Breast epithelium (tissue), 4 donors: ENCODE measurements around the gene SHB. TPM values are rescaled to one million over a fixed set of nuclear protein-coding genes. Genes with fewer than 3 reads are reported as not detected.

Experiments used
- DNase-seq, 2 donors: peaks; one replicate each; pipeline ENCODE4 v3.0.0-alpha.2; 2019; ENCODE audit warnings: low spot score in 2 of 2
- H3K27ac ChIP-seq, 2 donors: fragments of 200-600 bp; sonication (generic) in 1 of 2; one replicate each; pipeline ENCODE4 v1.5.1; 2016 to 2019; ENCODE audit warnings: mild to moderate bottlenecking in 1 of 2
- H3K27me3 ChIP-seq, 2 donors: fragments of 200-600 bp; sonication (generic) in 1 of 2; one replicate each; pipeline versions ENCODE4 v1.5.1 to v1.6.0; 2017 to 2019; ENCODE audit warnings: control low read depth in 1 of 2, mild to moderate bottlenecking in 1 of 2
- H3K36me3 ChIP-seq: fragments of 200-600 bp; one replicate; pipeline ENCODE4 v1.5.1; 2019
- H3K4me1 ChIP-seq, 2 donors: fragments of 200-600 bp; sonication (generic); one replicate each; pipeline ENCODE4 v1.5.1; 2016 to 2019; ENCODE audit warnings: control low read depth in 1 of 2
- H3K4me3 ChIP-seq, 3 donors: fragments of 200-600 bp; sonication (generic); 1 replicate in 2 of 3; 2 replicates in 1 of 3; pipeline ENCODE4 v1.5.1; 2016 to 2019; ENCODE audit warnings: mild to moderate bottlenecking in 3 of 3, moderate library complexity in 2 of 3
- H3K9me3 ChIP-seq, 2 donors: fragments of 200-600 bp; sonication (generic) in 1 of 2; one replicate each; pipeline ENCODE4 v1.5.1; 2016 to 2019; ENCODE audit warnings: control low read depth in 1 of 2
- POLR2A ChIP-seq: fragments of 450-650 bp; IDR thresholded peaks from one replicate; pipeline ENCODE4 v1.6.1; 2016; ENCODE audit warnings: antibody characterized with exemption, mild to moderate bottlenecking, moderate library complexity
- POLR2AphosphoS5 ChIP-seq, 3 donors: sonication (generic); formaldehyde crosslinking; IDR thresholded peaks; one replicate each; pipeline ENCODE4 v1.6.1; 2017; ENCODE audit warnings: antibody characterized with exemption in 3 of 3
- intact Hi-C: fragments of 100-400 bp; cut with DNase I; formaldehyde crosslinking; loops from one replicate; pipeline ENCODE4 v1.15.1; 2023; ENCODE audit warnings: low total_unique reads
- total RNA-seq, 3 donors: library from RNA; depleted of rRNA; stranded (reverse); fragments of >200 nt; gene quantifications; one replicate each; pipeline ENCODE4 v1.1.0, GENCODE V29; 2016
- TF ChIP-seq, protein P1 (sequence below), 3 donors: fragments of 450-650 bp; IDR thresholded peaks; one replicate each; pipeline ENCODE4 v1.5.1; 2016 to 2017; ENCODE audit warnings: antibody characterized with exemption in 3 of 3, mild to moderate bottlenecking in 3 of 3, moderate library complexity in 3 of 3

Gene SHB, protein sequence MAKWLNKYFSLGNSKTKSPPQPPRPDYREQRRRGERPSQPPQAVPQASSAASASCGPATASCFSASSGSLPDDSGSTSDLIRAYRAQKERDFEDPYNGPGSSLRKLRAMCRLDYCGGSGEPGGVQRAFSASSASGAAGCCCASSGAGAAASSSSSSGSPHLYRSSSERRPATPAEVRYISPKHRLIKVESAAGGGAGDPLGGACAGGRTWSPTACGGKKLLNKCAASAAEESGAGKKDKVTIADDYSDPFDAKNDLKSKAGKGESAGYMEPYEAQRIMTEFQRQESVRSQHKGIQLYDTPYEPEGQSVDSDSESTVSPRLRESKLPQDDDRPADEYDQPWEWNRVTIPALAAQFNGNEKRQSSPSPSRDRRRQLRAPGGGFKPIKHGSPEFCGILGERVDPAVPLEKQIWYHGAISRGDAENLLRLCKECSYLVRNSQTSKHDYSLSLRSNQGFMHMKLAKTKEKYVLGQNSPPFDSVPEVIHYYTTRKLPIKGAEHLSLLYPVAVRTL
- total RNA-seq: 10 to 100 TPM in 2 of 3 donors, 1 to 10 TPM in 1; 3.8 to 18.7 (median 17.9) TPM

DNA sequence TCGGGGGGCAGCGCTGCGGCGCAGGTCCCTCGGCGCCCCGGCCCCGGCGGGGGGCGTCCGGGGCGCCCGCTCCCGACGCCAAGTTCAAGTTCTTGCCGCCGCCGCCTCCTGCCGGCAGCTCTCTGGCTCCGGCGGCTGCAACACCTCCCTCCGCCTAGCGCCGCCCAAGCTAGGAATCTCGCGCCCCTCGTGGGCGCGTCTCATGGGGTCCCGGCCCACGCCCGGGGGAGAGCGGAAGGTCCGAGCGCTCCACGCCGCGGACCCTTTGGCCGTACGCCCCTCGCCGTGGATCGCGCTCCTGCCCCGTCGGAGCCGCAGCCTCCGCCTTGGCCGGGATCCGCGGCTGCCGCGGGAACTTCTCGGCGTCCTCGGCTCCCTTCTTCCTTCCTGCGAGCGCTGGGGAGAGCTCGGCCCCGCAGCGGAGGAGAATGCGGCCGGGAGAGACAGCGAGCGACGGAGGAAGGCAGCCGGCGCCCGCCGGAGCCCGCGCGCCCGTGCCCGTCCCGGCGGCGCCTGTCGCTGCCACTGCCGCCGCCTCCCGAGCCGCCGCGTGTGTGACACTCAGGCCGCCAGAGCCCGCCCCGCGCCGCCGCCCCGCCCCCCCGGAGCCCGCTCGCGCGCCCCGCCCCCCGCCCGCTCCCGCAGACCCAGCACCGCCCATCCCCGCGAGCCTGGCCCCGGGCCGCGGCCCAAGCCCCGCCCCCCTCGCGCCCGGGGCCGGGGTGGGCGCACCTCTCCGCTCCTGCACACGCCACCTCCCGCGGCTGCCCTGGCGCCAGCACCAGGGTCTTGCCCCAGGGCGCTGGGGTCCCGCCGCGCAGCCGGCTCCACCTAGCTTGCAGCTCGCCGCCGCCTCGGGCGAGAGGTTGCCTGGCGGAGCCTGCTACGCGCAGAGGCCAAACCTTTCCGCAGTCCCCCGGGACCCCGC lies at the start of gene SHB:
SHB (minus strand) TSS at position 527 of the 928 bp plus-strand sequence. CDS start 582 bp downstream, outside the sequence.
- Histone ChIP-seq H3K4me3 (peak within 1 kb of the TSS; percentile 79 to 85 (median 84)), H3K4me1 (no peaks in the 10 kb centered on the region), H3K36me3 (no peaks in the 10 kb centered on the region), H3K27ac (peak within 1 kb of the TSS; percentile 85 to 87), H3K27me3 (no peaks in the 10 kb centered on the region), H3K9me3 (no peaks in the 10 kb centered on the region)
- intact Hi-C loops: loop anchor here (10.0 kb wide), 1 partner anchor 54 kb away; no protein-coding TSS in a partner anchor
- TF ChIP-seq POLR2AphosphoS5 (IDR thresholded peaks at IDR 0.05) (peak in 2 of 3 donors; percentile 9 to 54), POLR2A (peak; percentile 15)
- TF ChIP-seq, protein P1, sequence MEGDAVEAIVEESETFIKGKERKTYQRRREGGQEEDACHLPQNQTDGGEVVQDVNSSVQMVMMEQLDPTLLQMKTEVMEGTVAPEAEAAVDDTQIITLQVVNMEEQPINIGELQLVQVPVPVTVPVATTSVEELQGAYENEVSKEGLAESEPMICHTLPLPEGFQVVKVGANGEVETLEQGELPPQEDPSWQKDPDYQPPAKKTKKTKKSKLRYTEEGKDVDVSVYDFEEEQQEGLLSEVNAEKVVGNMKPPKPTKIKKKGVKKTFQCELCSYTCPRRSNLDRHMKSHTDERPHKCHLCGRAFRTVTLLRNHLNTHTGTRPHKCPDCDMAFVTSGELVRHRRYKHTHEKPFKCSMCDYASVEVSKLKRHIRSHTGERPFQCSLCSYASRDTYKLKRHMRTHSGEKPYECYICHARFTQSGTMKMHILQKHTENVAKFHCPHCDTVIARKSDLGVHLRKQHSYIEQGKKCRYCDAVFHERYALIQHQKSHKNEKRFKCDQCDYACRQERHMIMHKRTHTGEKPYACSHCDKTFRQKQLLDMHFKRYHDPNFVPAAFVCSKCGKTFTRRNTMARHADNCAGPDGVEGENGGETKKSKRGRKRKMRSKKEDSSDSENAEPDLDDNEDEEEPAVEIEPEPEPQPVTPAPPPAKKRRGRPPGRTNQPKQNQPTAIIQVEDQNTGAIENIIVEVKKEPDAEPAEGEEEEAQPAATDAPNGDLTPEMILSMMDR (IDR thresholded peaks at IDR 0.05): peak; percentile 12 to 45 (median 34)
- DNase-seq: peak; percentile 62 to 76

DNA sequence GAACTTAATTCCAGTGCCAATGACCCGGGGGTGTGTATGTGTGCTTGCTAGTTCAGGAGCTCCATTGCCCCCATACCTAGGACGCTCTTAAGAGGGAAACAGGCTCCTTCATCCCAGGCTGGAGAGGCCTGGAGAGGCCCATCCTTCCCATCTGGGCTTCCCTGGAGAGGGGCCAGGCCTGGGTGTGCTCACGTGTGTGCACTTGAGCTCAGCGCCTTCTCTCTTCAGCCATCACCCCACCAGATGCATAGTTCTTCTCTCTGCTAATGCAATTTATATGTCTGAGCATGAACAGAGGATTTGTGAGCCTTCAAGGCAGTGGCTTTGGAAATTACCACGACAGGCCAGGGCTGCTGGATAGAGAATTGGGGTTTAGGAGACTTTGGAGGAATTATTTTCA lies 48.6 kb upstream of the SHB start:
- intact Hi-C loops: loop anchor here (5.0 kb wide), 1 partner anchor 370 kb away; no protein-coding TSS in a partner anchor
- no peak for DNase-seq
- Histone ChIP-seq H3K4me3 (no peak overlapping the region), H3K9me3 (no peaks in the 10 kb centered on the region), H3K36me3 (no peaks in the 10 kb centered on the region), H3K27me3 (no peaks in the 10 kb centered on the region), H3K27ac (no peak overlapping the region), H3K4me1 (no peaks in the 10 kb centered on the region)
- TF ChIP-seq, protein P1 (IDR thresholded peaks at IDR 0.05): no peak
- TF ChIP-seq POLR2A (no peak), POLR2AphosphoS5 (IDR thresholded peaks at IDR 0.05) (no peak)

DNA sequence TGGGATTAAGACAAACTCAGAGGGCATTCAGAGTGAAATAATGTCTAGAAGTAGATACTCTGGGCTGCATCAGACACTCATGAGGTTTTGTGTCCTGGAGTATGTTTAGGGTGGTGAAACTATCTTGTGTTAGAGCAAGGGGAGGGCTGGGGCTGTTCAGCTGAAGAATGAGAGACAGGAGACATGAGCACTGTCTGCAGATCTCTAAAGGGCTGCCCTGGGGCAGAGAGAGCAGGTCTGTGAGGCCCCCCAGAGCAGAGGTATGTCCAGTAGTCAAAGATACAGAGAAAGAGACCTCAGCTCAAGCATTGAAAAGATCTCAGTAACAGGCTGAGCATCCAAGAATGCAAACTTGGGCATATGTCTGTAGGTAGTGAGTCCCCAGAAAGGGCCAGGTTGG lies 45.9 kb upstream of the SHB start:
- H3K27me3 ChIP-seq: no peaks in the 10 kb centered on the region

DNA sequence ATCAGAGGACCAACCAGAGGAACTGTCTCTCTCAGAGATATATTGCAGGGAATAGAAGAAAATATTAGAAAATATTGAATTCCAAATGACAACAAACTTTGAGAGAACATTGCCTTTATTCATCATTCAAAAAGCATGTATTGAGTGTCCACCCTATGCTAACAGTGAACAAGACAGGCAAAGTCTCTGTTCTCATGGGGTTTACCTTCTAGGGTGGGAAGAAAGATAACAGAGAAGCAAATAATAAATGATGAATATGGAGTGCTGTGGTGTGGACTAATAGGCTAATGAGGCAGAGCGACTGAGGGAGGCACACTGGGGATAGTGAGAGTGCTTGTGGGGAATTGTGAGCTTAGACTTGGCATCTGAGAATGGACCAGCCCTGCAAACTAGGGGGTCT lies 43.4 kb upstream of the SHB start:
- intact Hi-C loops: no loop called here
- Histone ChIP-seq H3K4me3 (no peak overlapping the region), H3K27ac (no peak overlapping the region), H3K36me3 (no peaks in the 10 kb centered on the region), H3K27me3 (no peaks in the 10 kb centered on the region), H3K9me3 (no peaks in the 10 kb centered on the region), H3K4me1 (no peaks in the 10 kb centered on the region)
- TF ChIP-seq POLR2AphosphoS5 (IDR thresholded peaks at IDR 0.05): no peak
- TF ChIP-seq, protein P1 (IDR thresholded peaks at IDR 0.05): no peak
- TF ChIP-seq POLR2A: no peak
- no peak for DNase-seq

More for the DNA sequence above, 45.9 kb upstream of the SHB start:
- Histone ChIP-seq H3K27ac (no peak overlapping the region), H3K9me3 (no peaks in the 10 kb centered on the region), H3K4me1 (no peaks in the 10 kb centered on the region), H3K4me3 (no peak overlapping the region), H3K36me3 (no peaks in the 10 kb centered on the region)
- TF ChIP-seq POLR2AphosphoS5 (IDR thresholded peaks at IDR 0.05) (no peak), POLR2A (no peak)
- TF ChIP-seq, protein P1 (IDR thresholded peaks at IDR 0.05): no peak
- intact Hi-C loops: loop anchor here (5.0 kb wide), 1 partner anchor 372 kb away; no protein-coding TSS in a partner anchor
- no peak for DNase-seq
